HFF-Myc (cell line): Measurements from ENCODE around the gene RAD50.

Experiments
- DNase-seq: peaks from one replicate; pipeline ENCODE4 v3.0.0-alpha.2; 2011; ENCODE audit warnings: low read depth; ENCODE audit errors: extremely low read depth
- H3K4me3 ChIP-seq: replicated peaks from 2 replicates; pipeline ENCODE4 v1.5.1; 2011; ENCODE audit warnings: low read depth, mild to moderate bottlenecking, control low read depth, low read length
- CTCF ChIP-seq: IDR thresholded peaks from 2 replicates; pipeline ENCODE4 v1.5.1; 2012; ENCODE audit warnings: mild to moderate bottlenecking, low read depth, low read length, control low read depth; ENCODE audit errors: missing control alignments

The RAD50 gene

GRCh38 chr5:132662004-132662401 is 105.2 kb downstream of the RAD50 start:
- no peak for DNase-seq
- TF ChIP-seq CTCF = no peak
- no peak overlapping the region for H3K4me3 ChIP-seq

- no peak overlapping the region for H3K4me3 ChIP-seq
- no peak for TF ChIP-seq CTCF
- DNase-seq = no peak
These were observed 106.4 kb downstream of the RAD50 start for GRCh38 chr5:132662925-132663770.

GRCh38 chr5:132663771-132664695 is 107.3 kb downstream of the RAD50 start:
- H3K4me3 ChIP-seq = no peak overlapping the region
- no peak for DNase-seq
- no peak for TF ChIP-seq CTCF

GRCh38 chr5:132664696-132665209 is 108.0 kb downstream of the RAD50 start:
- no peak for DNase-seq
- no peak for TF ChIP-seq CTCF
- H3K4me3 ChIP-seq = no peak overlapping the region

GRCh38 chr5:132665574-132666080 is 108.8 kb downstream of the RAD50 start:
- no peak for TF ChIP-seq CTCF
- DNase-seq = no peak
- no peak overlapping the region for H3K4me3 ChIP-seq

- no peak overlapping the region for H3K4me3 ChIP-seq
- DNase-seq = no peak
- no peak for TF ChIP-seq CTCF
These were observed 109.7 kb downstream of the RAD50 start for GRCh38 chr5:132666310-132667123.
